DMS153 treated with DMSO at 0.1 percent for 48 hours (cell line): ENCODE results near the gene TRAP1.
"Not testable (repeated sequence)": the region's sequence is repeated elsewhere in the genome, so short reads cannot be mapped to it uniquely, and the experiment has no call there.

ENCODE experiments used
- DNase-seq: peaks from one replicate; lab custom pipeline; 2025; ENCODE audit not compliant: unreplicated experiment; lab: John Stamatoyannopoulos, UW

TRAP1 gene

DNA sequence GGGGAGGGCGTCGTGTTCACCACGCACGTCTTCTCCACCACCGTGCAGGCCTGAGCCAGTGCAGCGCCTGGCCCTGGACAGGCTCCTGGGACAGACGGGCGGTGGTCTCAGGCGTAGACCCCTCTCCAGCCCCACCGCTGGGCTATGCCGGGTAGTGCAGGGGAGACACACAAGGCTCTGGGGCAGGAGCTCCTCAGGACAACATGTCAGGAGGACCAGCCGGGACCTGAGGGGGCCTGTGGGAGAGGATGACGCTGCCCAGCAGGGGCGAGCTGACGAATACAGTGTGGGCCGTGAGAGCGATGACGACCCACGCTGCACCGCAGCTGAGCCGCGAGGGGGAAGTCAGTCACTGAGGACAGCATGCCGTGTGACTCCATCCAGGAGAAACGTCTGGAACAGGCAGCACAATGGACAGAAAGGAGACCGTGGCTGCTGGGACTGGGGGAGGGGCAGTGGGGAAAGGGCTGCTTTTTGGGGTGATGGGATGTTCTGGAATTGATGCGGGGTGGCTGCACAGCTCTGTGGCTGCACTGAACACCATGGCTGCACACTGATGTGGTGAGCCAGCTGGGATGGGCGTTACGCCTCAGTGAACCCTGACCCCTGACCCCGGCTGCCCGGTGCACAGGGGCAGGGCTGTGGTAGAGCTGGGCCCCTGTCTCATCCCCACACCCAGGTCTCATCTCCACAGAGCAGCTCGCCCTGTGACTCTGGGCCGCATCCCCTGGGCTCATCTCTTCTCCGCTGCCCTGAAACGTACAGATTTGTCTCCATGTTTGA lies 42.6 kb downstream of the TRAP1 start:
- DNase-seq: no peak

DNA sequence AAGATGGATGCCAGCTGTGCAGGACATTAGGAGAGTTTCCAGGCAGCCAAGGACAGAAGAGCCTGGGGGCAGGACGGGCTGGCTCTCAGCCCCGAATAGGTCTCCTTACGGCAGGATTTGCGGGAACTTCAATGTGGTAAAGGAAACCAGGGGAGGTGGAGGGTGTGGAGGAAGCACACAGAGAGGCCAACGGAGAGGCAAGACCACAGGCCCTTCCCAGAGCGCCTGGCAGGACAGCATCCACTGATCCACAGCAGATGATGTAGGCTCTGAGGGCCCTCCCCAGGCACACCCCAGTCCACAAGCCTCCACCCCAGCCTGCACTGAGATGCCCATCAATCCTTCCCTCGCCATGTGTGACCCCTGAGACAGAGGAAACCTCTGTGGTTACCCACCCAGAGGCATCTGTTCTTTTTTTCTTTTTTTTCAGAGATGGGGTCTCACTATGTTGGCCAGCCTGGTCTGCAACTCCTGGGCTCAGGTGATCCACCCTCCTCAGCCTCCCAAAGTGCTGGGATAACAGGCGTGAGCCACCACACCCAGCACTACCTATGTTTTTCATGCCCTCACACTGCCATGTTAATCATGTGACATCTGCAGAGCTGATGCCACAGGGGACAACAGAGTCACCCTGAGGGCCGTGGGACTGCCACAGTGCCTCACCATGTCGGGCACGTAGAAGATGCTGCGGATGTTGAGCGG lies 43.5 kb downstream of the TRAP1 start:
- DNase-seq: no peak

DNA sequence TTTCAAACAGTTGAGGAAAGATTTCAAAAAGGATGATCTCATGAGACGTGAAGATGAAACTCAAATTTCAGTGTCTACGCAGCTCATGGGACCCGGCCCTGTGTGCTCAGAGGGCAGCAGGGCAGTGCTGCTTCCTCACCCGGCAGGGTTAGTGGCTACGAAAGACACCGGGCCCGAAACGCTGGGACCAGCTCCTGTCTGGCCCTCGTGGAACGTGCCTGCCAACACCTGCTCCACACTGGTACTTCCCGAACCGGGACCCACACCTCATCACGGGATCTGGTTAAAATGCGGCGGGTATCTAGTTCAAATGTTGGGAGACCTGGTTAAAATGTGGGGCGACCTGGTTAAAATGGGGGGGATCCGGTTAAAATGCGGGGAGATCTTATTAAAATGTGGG lies 44.1 kb downstream of the TRAP1 start:
- DNase-seq: no peak

DNA sequence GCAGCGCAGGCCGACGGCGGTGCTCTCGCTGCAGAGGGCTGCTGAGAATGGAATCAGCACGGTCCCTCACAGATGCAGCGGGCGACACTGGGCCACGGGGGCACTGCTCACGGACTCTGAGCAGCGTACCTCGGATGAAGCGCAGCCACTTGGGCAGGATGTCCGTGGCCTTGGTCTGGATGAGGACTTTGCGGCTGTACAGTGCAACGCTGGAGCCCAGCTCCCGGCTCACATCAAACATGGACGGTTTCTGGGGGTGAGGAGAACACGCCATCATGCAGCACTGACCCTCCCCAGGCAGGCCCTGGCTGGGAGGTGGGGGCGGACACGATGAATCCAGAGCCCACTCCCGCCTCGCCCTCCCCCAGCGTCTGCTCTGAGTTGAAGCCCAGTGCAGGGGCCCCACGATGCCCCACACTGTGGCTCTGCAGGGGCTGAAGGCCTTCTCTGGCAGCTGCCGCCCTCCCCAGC lies 44.7 kb downstream of the TRAP1 start:
- DNase-seq: no peak

DNA sequence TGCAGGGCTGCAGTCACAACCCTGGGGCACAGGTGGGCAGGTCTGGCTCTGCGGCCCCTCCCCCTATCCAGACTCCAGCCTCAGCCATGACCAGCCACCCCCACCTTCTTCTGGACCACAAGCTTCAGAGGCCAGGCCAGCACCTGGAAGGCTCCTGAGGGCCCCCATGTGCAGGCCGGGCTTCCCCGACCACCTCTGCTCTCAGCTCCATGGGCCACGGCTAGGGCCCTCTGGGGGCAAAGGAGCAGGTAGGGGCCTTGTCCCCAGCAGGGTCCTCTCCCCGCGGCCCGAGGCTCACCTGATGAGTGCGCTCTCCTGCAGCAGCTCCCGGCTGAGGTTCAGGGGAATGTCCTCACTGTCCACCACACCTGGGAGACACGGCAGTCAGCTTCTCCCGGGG lies 45.9 kb downstream of the TRAP1 start:
- no peak for DNase-seq

DNA sequence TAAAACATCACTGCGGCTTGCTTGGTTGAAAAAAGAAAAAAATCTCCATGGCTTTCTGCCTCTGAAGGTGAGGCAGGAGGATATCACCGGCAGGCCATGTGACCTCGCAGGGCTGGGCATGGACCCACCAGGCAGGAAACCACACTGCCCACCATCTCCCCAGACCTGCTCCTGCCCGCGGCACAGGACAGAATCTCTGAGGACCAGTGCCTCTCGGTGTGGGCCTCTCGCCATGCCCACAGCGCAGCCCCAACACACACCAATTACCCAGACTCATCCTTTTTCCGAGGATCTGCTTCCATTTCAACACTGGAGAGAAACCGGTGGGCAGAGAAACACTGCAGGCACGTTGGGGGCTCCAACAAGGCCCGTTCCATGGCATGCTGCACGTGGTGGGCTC lies 46.6 kb downstream of the TRAP1 start:
- DNase-seq: no peak

DNA sequence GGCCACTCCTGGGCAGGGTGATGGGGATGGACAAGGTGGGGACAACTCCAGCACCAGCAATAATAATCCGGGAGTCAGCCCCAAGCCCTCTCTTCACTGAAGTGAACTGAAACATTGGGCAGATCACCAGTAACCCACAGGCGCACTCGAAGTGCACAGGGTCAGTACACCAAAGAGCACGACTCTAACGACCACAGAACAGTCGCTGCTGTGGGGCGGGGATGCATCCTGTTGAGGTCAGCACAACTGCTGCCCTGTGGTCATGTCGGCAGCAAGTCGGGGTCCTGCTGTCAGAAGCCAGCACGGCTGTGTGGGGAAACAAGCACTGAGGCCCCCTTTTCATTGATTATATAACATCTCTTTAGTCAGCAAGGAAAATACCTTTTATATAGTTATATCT lies 48.2 kb downstream of the TRAP1 start:
- DNase-seq: no peak

DNA sequence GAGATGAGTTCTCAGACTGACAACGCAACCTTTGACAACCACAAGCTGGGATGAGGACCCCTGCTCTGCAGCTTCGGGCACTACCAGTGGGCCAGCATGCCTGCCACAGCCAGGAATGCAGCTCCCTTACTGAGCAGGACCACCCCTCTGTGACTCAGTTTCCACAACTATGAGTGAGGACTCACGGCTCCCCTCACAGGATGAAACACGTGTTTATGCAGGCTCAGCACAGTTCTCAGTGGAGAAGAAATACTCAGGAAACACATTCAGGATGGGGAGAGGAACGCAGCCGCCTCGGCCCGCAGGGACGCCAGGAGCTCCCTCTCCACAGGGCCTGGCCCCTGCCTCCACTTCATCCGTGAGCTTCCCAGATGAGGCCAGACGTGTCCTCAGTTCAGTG lies 48.7 kb downstream of the TRAP1 start:
- no peak for DNase-seq

DNA sequence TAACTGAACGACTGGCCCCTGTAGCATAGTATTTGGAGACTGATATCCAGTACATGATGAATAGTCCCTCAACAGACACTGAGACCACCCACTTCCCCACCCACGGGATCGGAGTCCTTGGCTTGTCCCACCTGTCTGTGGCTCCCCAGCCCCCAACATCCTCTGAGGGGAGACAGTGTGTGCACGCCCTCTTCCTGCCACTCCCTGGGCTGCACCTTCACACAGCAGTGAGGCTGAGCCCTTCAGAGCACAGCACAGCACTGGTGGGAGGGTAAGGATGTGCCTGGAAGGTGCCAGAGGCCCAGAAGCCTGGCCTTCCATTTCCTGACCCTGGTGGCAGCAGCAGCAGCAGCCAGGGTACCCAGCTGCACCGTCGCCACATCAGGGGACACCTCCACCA lies 51.8 kb downstream of the TRAP1 start:
- DNase-seq: no peak

DNA sequence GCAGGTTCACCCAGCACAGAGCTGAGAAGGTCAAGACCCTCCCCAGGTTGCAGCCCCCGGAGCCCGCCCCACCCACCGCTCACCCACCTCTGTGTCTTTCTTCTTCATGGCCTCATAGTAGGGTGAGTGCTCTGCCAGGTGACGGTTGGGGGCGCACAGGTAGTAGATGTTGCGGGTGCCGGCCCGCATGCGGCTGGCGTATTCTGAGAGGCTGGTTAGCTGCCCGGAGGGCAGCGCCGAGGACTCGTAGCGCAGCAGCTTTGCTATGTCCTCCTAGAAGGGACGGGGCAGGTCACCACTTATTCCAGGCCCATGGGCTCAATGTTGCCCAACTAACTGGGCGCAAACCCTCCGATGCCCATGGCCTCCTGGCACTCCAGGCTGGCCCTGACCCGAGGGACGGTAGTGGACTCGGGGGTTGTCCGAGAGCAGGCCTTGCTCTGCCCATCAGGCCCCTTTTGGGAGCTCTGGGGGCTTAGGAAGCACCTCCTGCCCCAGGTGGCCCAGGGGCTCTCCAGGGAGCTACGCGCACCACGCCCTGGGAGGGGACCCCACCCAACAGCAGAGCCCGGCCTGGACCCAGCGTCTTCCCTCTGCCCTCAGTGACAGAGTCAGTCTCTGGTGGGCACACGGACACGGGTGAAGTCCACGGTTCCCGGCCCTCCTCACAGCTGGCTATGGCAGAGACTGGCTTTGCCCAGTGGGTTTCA lies 53.0 kb downstream of the TRAP1 start:
- DNase-seq: no peak

DNA sequence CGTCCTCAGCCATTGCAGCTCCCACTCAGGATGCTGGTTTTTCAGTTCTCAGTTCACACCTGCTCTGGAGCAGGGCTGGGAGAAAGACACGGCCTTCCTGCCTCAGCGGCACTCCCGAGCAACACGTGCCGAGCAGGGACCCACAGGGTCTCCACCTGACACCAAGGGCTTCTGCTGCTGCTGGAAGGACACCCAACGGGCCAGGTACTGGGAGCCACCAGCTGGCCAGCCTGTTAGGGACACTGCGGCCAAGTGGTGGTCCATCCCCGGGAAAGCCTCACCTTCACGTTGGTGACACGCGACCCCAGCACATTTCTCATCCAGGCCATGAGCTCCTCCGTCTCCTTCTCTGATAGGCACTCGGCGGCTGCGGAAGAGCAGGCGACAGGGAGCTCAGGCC lies 54.7 kb downstream of the TRAP1 start:
- no peak for DNase-seq

DNA sequence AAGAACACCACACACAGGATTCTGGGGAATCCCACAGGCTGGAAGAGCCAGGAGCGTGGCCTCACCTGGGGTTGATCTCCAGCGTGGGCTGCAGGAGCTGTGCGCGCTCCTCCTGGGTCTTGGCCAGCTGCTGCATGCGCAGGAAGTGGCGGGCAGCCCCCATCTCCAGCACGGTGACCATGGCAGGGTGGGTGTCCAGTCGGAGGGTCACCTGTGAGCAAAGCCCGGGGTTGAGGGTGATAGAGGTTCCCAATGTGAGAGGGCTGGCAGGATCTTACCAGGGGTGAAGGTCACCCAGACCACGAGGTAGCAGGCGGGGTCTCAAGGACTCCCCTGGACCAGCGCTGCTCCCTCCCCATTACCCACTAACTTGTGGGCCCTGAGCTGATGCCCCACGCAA lies 55.4 kb downstream of the TRAP1 start:
- no peak for DNase-seq

DNA sequence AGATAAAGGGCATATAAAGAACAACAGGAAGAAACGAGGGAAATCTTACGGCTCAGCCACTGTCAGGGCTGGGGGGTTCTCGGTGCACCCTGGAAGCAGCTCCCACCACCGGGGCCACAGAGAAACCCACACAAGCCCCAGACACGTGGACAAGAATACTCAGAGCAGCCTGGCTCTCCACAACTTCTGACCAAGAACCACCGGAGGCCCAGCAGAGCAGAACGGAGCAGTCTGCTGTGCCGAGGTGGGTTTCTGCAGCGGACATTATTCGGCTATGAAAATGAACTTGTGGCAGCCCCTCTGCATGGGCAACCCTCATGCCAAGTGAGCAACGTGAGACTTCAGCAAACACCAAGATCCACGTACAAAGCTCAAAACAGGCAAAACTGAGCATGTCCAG lies 56.0 kb downstream of the TRAP1 start:
- DNase-seq: no peak

DNA sequence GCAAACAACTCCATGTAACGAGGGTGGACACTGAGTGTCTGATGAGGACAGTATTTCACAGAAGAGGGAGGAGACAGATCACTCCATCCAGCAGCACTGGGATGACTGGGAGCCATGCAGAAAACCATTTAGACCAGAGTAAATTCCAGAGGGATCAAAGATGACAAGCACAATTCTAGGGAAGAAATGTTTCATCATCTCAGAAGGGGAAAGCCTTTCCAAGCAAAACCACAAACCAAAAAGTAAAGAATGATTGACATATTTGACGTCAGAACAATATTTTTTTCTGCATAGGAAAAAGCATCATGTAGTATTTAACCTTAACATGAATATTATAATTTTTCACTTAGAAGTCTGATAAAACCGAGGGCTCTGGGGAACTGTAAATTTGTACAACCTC lies 58.1 kb downstream of the TRAP1 start:
- DNase-seq: no peak

DNA sequence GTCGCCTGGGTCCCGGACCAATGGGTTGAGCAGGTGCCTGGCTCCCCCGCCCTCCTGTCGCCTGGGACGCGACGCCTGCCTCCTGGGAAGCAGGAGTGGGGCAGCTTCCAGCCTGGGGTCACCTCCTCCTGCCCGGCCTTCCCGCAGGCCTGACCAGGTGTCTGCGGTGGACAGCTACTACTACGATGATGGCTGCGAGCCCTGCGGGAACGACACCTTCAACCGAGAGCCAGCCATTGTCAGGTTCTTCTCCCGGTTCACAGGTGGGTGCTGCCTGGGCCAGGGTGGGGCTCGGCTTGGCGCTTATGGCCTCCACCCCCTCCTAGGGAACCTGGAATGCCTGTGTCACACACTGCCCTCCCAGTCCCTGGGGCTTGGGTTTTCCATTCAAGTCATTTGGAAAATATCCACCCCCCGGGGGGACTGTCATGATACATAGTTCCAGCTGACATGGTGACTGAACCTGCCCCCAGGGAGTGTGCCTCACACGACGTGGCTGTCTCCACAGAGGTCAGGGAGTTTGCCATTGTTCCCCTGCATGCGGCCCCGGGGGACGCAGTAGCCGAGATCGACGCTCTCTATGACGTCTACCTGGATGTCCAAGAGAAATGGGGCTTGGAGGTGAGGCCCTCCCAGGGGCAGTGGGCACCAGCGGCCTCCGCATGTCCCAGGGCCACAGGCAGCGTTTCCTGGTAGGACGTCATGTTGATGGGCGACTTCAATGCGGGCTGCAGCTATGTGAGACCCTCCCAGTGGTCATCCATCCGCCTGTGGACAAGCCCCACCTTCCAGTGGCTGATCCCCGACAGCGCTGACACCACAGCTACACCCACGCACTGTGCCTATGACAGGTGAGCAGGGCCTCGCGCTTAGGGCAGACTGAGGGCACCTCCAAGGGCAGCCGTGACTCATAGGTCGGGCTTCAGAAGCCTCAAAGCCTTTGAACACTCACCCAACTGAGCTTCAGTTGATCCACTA lies 60.5 kb downstream of the TRAP1 start:
- DNase-seq: no peak

DNA sequence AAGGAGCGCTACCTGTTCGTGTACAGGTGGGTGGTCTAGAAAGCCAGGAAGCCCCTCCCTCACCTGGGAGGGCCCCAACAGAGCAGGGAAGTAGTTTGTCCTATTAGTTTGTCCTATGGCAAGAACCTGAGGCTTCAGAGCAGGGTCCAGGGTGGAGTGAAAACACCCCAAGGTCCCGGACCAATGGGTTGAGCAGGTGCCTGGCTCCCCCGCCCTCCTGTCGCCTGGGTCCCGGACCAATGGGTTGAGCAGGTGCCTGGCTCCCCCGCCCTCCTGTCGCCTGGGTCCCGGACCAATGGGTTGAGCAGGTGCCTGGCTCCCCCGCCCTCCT lies 61.2 kb downstream of the TRAP1 start:
- DNase-seq: not testable (repeated sequence)

DNA sequence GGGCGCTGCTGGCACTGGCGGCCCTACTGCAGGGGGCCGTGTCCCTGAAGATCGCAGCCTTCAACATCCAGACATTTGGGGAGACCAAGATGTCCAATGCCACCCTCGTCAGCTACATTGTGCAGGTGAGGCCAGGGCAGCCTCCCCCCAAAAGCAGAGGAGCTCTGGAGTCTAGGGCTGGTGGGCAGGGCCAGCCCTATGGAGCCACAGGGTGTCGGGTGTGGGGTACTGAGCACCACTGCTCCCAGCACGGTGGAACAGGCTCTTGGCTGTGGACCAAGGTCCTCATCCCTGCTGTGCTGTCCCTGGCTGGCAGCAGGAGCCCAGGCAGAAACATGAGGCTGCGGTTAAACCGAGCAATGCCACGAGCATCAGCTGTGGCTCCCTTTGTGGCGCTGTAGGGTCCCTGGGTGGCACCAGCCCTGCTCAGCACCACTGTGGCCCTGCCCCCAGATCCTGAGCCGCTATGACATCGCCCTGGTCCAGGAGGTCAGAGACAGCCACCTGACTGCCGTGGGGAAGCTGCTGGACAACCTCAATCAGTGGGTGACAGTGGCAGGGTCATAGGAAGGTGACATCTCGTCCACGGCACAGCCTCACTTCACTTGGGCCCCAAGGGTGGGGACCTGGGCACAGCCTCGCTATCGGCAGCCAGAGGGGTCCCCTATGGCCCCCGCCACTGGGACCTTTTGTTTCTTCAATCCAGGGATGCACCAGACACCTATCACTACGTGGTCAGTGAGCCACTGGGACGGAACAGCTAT lies 61.7 kb downstream of the TRAP1 start:
- no peak for DNase-seq

DNA sequence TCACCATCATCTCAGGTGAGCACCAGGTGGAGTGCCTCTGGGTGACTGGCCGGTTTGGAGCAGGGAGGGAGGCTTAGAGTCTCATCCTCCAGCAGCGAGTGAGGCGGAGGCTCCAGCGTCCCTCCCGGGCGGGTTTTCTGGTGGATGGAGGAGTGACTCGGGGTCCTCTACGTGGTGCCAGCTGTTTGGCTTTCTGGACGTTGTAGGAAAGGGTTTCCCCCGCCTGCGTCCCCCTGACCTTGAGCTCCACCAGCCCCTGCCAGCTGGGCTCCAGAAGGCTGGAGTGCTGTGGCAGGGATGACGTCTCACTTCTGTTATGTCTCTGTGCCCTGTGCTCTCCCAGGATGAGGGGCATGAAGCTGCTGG lies 62.3 kb downstream of the TRAP1 start:
- no peak for DNase-seq

DNA sequence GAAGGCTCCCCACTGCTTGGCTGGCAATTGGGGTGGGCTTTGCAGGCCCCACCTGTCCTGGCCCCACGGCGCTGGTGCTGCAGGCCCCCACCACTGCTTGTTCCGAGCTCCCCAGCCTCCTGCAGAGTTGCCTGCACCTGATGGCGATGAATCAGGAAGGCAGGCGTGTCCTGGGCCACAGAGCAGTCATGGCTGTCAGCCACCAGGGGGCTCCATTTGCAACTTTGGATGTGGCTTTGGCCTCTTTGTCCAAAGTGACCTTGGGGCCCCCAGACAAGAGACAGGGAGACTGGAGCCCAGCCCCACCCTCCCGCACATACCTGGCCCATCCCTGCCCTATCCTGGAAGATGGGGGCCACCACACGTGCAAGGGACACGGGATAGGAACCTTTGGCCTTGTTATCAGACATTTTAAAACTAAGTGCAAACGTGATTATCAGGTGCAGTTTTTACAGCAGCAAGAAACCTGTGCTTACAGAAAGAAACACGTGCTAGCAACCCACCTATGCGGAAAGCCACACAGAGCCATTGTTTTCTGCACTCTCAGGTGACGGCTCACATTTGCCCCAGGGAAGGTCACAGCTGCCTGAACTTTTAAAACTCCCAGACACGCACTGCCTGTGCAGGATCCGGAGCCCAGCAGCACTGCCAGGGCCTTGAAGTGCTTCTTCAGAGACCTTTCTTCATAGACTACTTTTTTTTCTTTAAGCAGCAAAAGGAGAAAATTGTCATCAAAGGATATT lies 62.9 kb downstream of the TRAP1 start, which contains the start of gene DNASE1:
DNASE1 (plus strand) TSS at position 443 of the 743 bp plus-strand sequence. CDS start 683 bp downstream, outside the sequence.
- peak; percentile 3 for DNase-seq
